D721Med (cell line): ENCODE results near the gene NDUFA12.

Experiments used
- DNase-seq: peaks from one replicate; pipeline ENCODE4 v3.0.0; 2011; ENCODE audit warnings: low spot score; ENCODE audit not compliant: insufficient read length
- FAIRE-seq: peaks from 2 replicates; lab custom pipeline; 2011; peaks lifted over from hg19 to GRCh38; lab: Jason Lieb, UNC
- CTCF ChIP-seq: IDR thresholded peaks from 2 replicates; pipeline ENCODE4 v1.5.1; 2012; ENCODE audit warnings: mild to moderate bottlenecking, control low read depth; ENCODE audit not compliant: insufficient read depth; ENCODE audit errors: missing control alignments

NDUFA12 gene

GRCh38 chr12:94948232-94948810 is 55.2 kb downstream of the NDUFA12 start:
- FAIRE-seq (no peak), DNase-seq (no peak)
- TF ChIP-seq CTCF, result no peak

GRCh38 chr12:94942663-94943062 is 60.8 kb downstream of the NDUFA12 start:
- no peak for FAIRE-seq
- no peak for DNase-seq
- TF ChIP-seq CTCF, result no peak

GRCh38 chr12:94941440-94941862 is 62.0 kb downstream of the NDUFA12 start:
- DNase-seq (no peak), FAIRE-seq (no peak)
- no peak for TF ChIP-seq CTCF

GRCh38 chr12:94940771-94941170 is 62.7 kb downstream of the NDUFA12 start:
- no peak for FAIRE-seq
- DNase-seq, result no peak
- TF ChIP-seq CTCF, result no peak

- DNase-seq, result no peak
- FAIRE-seq, result no peak
- no peak for TF ChIP-seq CTCF
Observed at GRCh38 chr12:94938583-94938982, 64.9 kb downstream of the NDUFA12 start.

- no peak for TF ChIP-seq CTCF
- FAIRE-seq, result no peak
- DNase-seq, result no peak
Observed at GRCh38 chr12:94930772-94931171, 72.7 kb downstream of the NDUFA12 start.

- TF ChIP-seq CTCF, result no peak
- FAIRE-seq, result no peak
- DNase-seq, result no peak
Observed at GRCh38 chr12:94930216-94930654, 73.3 kb downstream of the NDUFA12 start.
